Lower lobe of right lung (tissue), 2 donors: ENCODE results near the gene SULT1E1. TPM values are rescaled to one million over a fixed set of nuclear protein-coding genes. Genes with fewer than 3 reads are reported as not detected.

Source experiments
- ATAC-seq, 2 donors: fragments of 200-7000 bp; cut with Tn5 transposase; one replicate each; pipeline ENCODE4 v1.9.1; 2020 to 2022; ENCODE audit warnings: mild to moderate bottlenecking in 2 of 2, moderate library complexity in 2 of 2
- DNase-seq: peaks from one replicate; pipeline ENCODE4 v3.0.0-alpha.2; 2020
- H3K27ac ChIP-seq: fragments of 200-600 bp; one replicate; pipeline ENCODE4 v1.8.0; 2022
- H3K27me3 ChIP-seq: fragments of 200-600 bp; one replicate; pipeline ENCODE4 v1.8.0; 2022; ENCODE audit warnings: low read depth
- H3K36me3 ChIP-seq: fragments of 200-600 bp; one replicate; pipeline ENCODE4 v1.8.0; 2022; ENCODE audit warnings: mild to moderate bottlenecking
- H3K4me1 ChIP-seq: fragments of 200-600 bp; one replicate; pipeline ENCODE4 v1.8.0; 2022
- H3K4me3 ChIP-seq: fragments of 200-600 bp; one replicate; pipeline ENCODE4 v1.8.0; 2022; ENCODE audit warnings: mild to moderate bottlenecking
- H3K9me3 ChIP-seq: fragments of 200-600 bp; one replicate; pipeline ENCODE4 v1.8.0; 2022
- intact Hi-C: fragments of 100-400 bp; cut with DNase I; formaldehyde crosslinking; loops from one replicate; pipeline ENCODE4 v1.11.0; 2022
- total RNA-seq: library from RNA; stranded (reverse); fragmentation: NEBNext Ultra II Directional; extraction: Animal tissue kit (Norgen Biotek cat#: 25700); gene quantifications from one replicate; pipeline ENCODE4 v1.2.1, GENCODE V29; 2021
- TF ChIP-seq, protein P1 (sequence below): fragments of 200-600 bp; IDR thresholded peaks from one replicate; pipeline ENCODE4 v1.8.0; 2022; ENCODE audit warnings: antibody characterized with exemption, mild to moderate bottlenecking
- donor health status: DM: no; HTN: yes; CAD: no; lungs with severe emphysema.

The SULT1E1 gene
- total RNA-seq, 1 donor from 2014 or later: 1.0 TPM

DNA sequence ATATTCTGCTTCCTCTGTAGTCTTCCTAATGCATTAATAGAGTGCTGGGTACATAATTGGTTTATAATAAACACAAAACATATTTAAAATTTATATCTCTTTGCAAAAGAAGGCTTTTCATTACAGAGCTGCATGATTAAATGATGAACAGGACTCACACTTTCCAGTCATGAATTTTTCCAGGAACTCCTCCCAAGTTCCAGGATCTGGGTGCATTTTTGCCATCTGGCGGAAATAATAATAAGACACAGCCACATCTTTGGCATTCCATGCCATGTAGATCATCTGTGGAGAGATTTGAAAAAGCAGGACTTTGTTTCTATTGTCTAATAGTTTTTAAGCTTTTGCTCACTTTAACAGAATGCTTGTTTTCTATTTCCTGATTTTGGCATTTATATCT, 59.3 kb downstream of the SULT1E1 start:
- intact Hi-C loops: no loop called here
- Histone ChIP-seq H3K4me3 (no peak overlapping the region), H3K9me3 (peaks cover 4% of the 10 kb centered on the region), H3K27ac (no peak overlapping the region), H3K27me3 (no peaks in the 10 kb centered on the region), H3K4me1 (no peaks in the 10 kb centered on the region), H3K36me3 (no peaks in the 10 kb centered on the region)
- ATAC-seq: no peak
- TF ChIP-seq, protein P1, sequence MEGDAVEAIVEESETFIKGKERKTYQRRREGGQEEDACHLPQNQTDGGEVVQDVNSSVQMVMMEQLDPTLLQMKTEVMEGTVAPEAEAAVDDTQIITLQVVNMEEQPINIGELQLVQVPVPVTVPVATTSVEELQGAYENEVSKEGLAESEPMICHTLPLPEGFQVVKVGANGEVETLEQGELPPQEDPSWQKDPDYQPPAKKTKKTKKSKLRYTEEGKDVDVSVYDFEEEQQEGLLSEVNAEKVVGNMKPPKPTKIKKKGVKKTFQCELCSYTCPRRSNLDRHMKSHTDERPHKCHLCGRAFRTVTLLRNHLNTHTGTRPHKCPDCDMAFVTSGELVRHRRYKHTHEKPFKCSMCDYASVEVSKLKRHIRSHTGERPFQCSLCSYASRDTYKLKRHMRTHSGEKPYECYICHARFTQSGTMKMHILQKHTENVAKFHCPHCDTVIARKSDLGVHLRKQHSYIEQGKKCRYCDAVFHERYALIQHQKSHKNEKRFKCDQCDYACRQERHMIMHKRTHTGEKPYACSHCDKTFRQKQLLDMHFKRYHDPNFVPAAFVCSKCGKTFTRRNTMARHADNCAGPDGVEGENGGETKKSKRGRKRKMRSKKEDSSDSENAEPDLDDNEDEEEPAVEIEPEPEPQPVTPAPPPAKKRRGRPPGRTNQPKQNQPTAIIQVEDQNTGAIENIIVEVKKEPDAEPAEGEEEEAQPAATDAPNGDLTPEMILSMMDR: no peak
- DNase-seq: no peak

DNA sequence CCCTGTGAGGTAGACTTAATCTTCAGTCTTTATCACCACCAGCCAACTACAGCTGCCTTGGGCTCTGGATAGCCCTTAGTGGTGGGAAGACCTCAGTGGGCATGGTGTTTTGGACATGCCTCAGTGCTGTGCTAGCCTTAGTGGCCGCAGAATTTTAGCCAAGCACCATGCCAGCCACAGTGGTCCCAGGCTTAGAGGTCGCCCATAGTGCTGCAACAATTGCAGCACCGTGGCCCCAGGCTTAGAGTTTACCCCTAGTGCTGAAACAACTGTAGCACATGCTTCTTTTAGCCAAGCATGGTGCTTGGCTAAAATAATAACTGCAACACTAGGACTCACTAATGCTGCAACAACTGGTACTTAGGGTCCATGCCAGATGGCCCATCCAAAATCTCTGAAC, 60.6 kb downstream of the SULT1E1 start:
- no peak for ATAC-seq
- TF ChIP-seq, protein P1: no peak
- Histone ChIP-seq H3K9me3 (peaks cover 4% of the 10 kb centered on the region), H3K4me3 (no peak overlapping the region), H3K27ac (no peak overlapping the region), H3K4me1 (no peaks in the 10 kb centered on the region), H3K36me3 (no peaks in the 10 kb centered on the region), H3K27me3 (no peaks in the 10 kb centered on the region)
- intact Hi-C loops: no loop called here
- DNase-seq: no peak

DNA sequence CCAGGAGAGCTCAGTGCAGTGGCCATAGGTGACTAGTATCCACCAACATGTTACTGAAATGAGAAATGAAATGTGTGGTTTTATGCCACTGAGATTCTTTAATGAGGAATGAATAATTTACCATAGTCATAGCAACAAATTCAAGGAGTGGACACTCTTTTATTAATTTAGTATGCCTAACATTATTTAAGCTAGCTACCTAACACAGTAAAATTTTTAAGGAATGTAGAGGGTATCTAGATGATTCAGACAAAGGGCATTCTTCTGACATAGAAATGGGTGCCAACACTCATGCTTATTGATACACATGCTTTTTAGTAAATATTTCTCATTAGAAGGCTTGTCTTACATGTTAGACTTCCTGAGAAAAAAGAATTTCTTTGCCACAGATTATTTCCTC, 66.2 kb downstream of the SULT1E1 start:
- no peaks in the 10 kb centered on the region for H3K27me3 ChIP-seq
- no peaks in the 10 kb centered on the region for H3K36me3 ChIP-seq
- intact Hi-C loops: no loop called here
- no peak for DNase-seq
- ATAC-seq: no peak
- no peaks in the 10 kb centered on the region for H3K9me3 ChIP-seq
- TF ChIP-seq, protein P1: no peak
- no peak overlapping the region for H3K4me3 ChIP-seq
- no peak overlapping the region for H3K27ac ChIP-seq
- no peaks in the 10 kb centered on the region for H3K4me1 ChIP-seq

Other genes with a start within 250 kb of the SULT1E1 start
- gene UGT2A2, start 220.5 kb downstream of the SULT1E1 start, total RNA-seq: not detected
- gene UGT2A1, start 206.9 kb downstream of the SULT1E1 start, total RNA-seq: not detected
- 10.9 TPM for gene SULT1B1, start 99.5 kb downstream of the SULT1E1 start, total RNA-seq
- gene CSN1S1, start 70.9 kb upstream of the SULT1E1 start, total RNA-seq: not detected
- not detected for gene CSN2, start 105.6 kb upstream of the SULT1E1 start, total RNA-seq
- gene STATH, start 135.8 kb upstream of the SULT1E1 start, total RNA-seq: not detected
- not detected for gene HTN3, start 168.3 kb upstream of the SULT1E1 start, total RNA-seq
- not detected for gene HTN1, start 190.3 kb upstream of the SULT1E1 start, total RNA-seq